ENCODE measurements around the gene PTPRB.

Gene PTPRB

DNA sequence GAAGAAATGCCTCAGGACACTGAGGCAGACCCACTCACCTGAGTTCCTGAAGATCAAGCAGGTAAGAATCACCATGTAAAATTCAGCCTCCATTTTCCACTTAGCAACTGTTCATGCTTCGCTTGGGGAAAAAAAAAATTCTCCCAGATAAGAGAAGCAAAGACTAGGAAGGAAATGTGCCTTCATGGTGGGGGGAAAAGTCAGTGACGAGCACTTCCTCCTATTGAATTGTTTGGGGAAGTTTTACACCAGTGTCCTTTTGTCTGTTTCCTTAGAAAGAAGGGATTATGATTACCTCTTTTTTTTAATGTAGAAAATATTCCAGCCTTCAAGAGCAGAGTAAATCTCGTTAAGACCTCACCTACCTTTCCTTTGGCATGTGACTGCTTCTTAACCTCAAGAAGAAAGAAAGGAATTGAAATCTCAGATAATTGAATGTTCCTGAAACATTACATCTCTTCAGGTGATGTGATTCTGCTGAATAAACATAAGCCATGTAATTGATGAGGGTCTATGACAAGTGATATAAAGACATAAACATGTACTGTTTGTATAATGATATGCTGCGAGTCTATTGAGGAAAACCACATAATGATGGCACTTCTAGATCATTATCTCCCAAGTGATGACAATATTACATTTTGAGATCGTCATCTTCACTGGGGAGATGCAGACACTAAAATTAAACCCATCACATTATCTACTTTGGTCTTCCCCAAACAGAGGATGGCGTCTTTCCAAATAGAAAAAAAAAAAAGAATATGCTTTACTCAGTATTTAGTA is at the start of gene PTPRB:
Gene PTPRB, minus strand, starts transcription at position 127 of the 783 bp plus-strand sequence. Its CDS starts 34 bp downstream, at position 93.
- TF ChIP-seq TAF1 (IDR thresholded peaks at IDR 0.05; ENCODE audit: low read depth) (no peak), RAD21 (IDR thresholded peaks at IDR 0.05; ENCODE audit: low read depth) (no peak), NFIC (IDR thresholded peaks at IDR 0.05) (no peak), EP300 (IDR thresholded peaks at IDR 0.05; ENCODE audit: borderline replicate concordance) (no peak), EGR1 (IDR thresholded peaks at IDR 0.05) (no peak), ZBTB7A (IDR thresholded peaks at IDR 0.05; ENCODE audit: low read depth) (no peak), YY1 (IDR thresholded peaks at IDR 0.05; ENCODE audit: low read depth) (no peak), CREB1 (IDR thresholded peaks at IDR 0.05; ENCODE audit: low read depth) (no peak), CEBPB (IDR thresholded peaks at IDR 0.05) (no peak), FOXM1 (IDR thresholded peaks at IDR 0.05; ENCODE audit: borderline replicate concordance, low read depth) (no peak), TEAD4 (IDR thresholded peaks at IDR 0.05) (no peak)
- TF ChIP-seq, protein P1, sequence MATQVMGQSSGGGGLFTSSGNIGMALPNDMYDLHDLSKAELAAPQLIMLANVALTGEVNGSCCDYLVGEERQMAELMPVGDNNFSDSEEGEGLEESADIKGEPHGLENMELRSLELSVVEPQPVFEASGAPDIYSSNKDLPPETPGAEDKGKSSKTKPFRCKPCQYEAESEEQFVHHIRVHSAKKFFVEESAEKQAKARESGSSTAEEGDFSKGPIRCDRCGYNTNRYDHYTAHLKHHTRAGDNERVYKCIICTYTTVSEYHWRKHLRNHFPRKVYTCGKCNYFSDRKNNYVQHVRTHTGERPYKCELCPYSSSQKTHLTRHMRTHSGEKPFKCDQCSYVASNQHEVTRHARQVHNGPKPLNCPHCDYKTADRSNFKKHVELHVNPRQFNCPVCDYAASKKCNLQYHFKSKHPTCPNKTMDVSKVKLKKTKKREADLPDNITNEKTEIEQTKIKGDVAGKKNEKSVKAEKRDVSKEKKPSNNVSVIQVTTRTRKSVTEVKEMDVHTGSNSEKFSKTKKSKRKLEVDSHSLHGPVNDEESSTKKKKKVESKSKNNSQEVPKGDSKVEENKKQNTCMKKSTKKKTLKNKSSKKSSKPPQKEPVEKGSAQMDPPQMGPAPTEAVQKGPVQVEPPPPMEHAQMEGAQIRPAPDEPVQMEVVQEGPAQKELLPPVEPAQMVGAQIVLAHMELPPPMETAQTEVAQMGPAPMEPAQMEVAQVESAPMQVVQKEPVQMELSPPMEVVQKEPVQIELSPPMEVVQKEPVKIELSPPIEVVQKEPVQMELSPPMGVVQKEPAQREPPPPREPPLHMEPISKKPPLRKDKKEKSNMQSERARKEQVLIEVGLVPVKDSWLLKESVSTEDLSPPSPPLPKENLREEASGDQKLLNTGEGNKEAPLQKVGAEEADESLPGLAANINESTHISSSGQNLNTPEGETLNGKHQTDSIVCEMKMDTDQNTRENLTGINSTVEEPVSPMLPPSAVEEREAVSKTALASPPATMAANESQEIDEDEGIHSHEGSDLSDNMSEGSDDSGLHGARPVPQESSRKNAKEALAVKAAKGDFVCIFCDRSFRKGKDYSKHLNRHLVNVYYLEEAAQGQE (IDR thresholded peaks at IDR 0.05; ENCODE audit: low read depth): no peak
- TF ChIP-seq, protein P2, sequence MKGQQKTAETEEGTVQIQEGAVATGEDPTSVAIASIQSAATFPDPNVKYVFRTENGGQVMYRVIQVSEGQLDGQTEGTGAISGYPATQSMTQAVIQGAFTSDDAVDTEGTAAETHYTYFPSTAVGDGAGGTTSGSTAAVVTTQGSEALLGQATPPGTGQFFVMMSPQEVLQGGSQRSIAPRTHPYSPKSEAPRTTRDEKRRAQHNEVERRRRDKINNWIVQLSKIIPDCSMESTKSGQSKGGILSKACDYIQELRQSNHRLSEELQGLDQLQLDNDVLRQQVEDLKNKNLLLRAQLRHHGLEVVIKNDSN (IDR thresholded peaks at IDR 0.05): no peak

DNA sequence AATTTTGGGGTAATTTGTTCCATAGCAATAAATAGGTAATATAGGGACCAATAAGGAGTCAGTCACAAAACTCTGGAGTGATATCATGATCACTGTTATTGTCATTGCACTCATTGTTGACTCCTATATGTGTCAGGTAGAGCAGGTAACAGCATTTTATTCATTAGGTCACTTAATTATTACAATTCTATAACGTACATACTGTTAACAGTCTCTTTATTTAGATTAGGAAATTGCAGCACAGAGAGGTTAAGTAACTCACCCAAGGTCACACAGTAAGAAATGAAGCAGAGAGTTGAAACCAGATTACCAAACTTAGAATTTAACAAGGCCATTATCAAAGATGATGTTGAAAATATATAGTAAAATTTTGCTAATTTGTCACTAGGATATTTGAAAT is 49.7 kb upstream of the PTPRB start:
- no peak for TF ChIP-seq TCF12 (IDR thresholded peaks at IDR 0.05; ENCODE audit: low read depth)
- TF ChIP-seq, protein P3, sequence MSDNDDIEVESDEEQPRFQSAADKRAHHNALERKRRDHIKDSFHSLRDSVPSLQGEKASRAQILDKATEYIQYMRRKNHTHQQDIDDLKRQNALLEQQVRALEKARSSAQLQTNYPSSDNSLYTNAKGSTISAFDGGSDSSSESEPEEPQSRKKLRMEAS (IDR thresholded peaks at IDR 0.05): no peak
- TF ChIP-seq NFIC (IDR thresholded peaks at IDR 0.05): no peak
- TF ChIP-seq RAD21 (IDR thresholded peaks at IDR 0.05; ENCODE audit: low read depth): no peak
- TF ChIP-seq FOXM1 (IDR thresholded peaks at IDR 0.05; ENCODE audit: borderline replicate concordance, low read depth): no peak
- TF ChIP-seq TEAD4 (IDR thresholded peaks at IDR 0.05): no peak
- TF ChIP-seq TAF1 (IDR thresholded peaks at IDR 0.05; ENCODE audit: low read depth): no peak
- TF ChIP-seq YY1 (IDR thresholded peaks at IDR 0.05; ENCODE audit: low read depth): no peak
- TF ChIP-seq, protein P1 (IDR thresholded peaks at IDR 0.05; ENCODE audit: low read depth): no peak
- TF ChIP-seq ZBTB7A (IDR thresholded peaks at IDR 0.05; ENCODE audit: low read depth): no peak
- no peak for TF ChIP-seq CEBPB (IDR thresholded peaks at IDR 0.05)
- TF ChIP-seq, protein P2 (IDR thresholded peaks at IDR 0.05): no peak
- no peak for TF ChIP-seq CREB1 (IDR thresholded peaks at IDR 0.05; ENCODE audit: low read depth)
- no peak for TF ChIP-seq EGR1 (IDR thresholded peaks at IDR 0.05)
- TF ChIP-seq EP300 (IDR thresholded peaks at IDR 0.05; ENCODE audit: borderline replicate concordance): no peak

DNA sequence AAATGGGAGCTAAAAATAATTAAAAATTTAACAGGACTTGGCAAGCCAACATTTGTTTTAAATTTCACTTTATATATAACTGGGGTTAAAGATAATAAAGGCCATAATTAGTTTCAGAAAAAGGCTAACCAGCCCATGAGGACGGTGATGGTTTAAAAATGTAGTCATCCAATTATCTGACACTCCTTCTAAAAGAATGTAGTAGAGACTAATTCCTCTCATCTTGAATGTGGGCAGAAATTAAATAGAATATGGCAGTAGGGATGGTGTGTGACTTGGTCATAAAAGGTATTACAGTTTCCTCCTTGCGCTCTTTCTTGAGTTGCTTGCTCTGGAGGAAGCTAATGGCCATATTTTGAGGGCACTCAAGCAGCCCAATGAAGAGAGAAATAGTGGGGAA is 49.1 kb upstream of the PTPRB start:
- TF ChIP-seq CREB1 (IDR thresholded peaks at IDR 0.05; ENCODE audit: low read depth): no peak
- TF ChIP-seq EGR1 (IDR thresholded peaks at IDR 0.05): no peak
- no peak for TF ChIP-seq EP300 (IDR thresholded peaks at IDR 0.05; ENCODE audit: borderline replicate concordance)
- TF ChIP-seq NFIC (IDR thresholded peaks at IDR 0.05): no peak
- TF ChIP-seq YY1 (IDR thresholded peaks at IDR 0.05; ENCODE audit: low read depth): no peak
- no peak for TF ChIP-seq TEAD4 (IDR thresholded peaks at IDR 0.05)
- TF ChIP-seq FOXM1 (IDR thresholded peaks at IDR 0.05; ENCODE audit: borderline replicate concordance, low read depth): no peak
- TF ChIP-seq TAF1 (IDR thresholded peaks at IDR 0.05; ENCODE audit: low read depth): no peak
- no peak for TF ChIP-seq TCF12 (IDR thresholded peaks at IDR 0.05; ENCODE audit: low read depth)
- no peak for TF ChIP-seq ZBTB7A (IDR thresholded peaks at IDR 0.05; ENCODE audit: low read depth)
- TF ChIP-seq RAD21 (IDR thresholded peaks at IDR 0.05; ENCODE audit: low read depth): no peak
- TF ChIP-seq, protein P3 (IDR thresholded peaks at IDR 0.05): no peak
- TF ChIP-seq CEBPB (IDR thresholded peaks at IDR 0.05): no peak
- TF ChIP-seq, protein P2 (IDR thresholded peaks at IDR 0.05): no peak
- TF ChIP-seq, protein P1 (IDR thresholded peaks at IDR 0.05; ENCODE audit: low read depth): no peak
